ENCODE measurements around the gene RTN4RL1.

The RTN4RL1 gene

GRCh38 chr17:2008332-2009126 is 16.6 kb downstream of the RTN4RL1 start:
- DNase-seq (ENCODE audit: low spot score), result no peak
- in situ Hi-C loops (cut with MboI; ENCODE audit: low sequenced_read_pairs, unreplicated experiment), result no loop called here
- no peak for TF ChIP-seq CTCF (IDR thresholded peaks at IDR 0.05; ENCODE audit: borderline replicate concordance, control extremely low read depth, extremely low read depth, insufficient read depth, missing control alignments)

GRCh38 chr17:2004435-2004952 is 20.6 kb downstream of the RTN4RL1 start:
- DNase-seq (ENCODE audit: low spot score), result no peak
- TF ChIP-seq CTCF (IDR thresholded peaks at IDR 0.05; ENCODE audit: borderline replicate concordance, control extremely low read depth, extremely low read depth, insufficient read depth, missing control alignments), result no peak
- in situ Hi-C loops (cut with MboI; ENCODE audit: low sequenced_read_pairs, unreplicated experiment), result no loop called here

GRCh38 chr17:2003525-2003924 is 21.6 kb downstream of the RTN4RL1 start:
- in situ Hi-C loops (cut with MboI; ENCODE audit: low sequenced_read_pairs, unreplicated experiment), result no loop called here
- no peak for TF ChIP-seq CTCF (IDR thresholded peaks at IDR 0.05; ENCODE audit: borderline replicate concordance, control extremely low read depth, extremely low read depth, insufficient read depth, missing control alignments)
- DNase-seq (ENCODE audit: low spot score), result no peak

- no peak for TF ChIP-seq CTCF (IDR thresholded peaks at IDR 0.05; ENCODE audit: borderline replicate concordance, control extremely low read depth, extremely low read depth, insufficient read depth, missing control alignments)
- DNase-seq (ENCODE audit: low spot score), result no peak
- in situ Hi-C loops (cut with MboI; ENCODE audit: low sequenced_read_pairs, unreplicated experiment), result no loop called here
Measured at GRCh38 chr17:2002767-2003329, 22.3 kb downstream of the RTN4RL1 start.

- no peak for DNase-seq (ENCODE audit: low spot score)
- in situ Hi-C loops (cut with MboI; ENCODE audit: low sequenced_read_pairs, unreplicated experiment), result no loop called here
Measured at GRCh38 chr17:1999557-2000251, 25.4 kb downstream of the RTN4RL1 start.

More at GRCh38 chr17:1999557-2000251, 25.4 kb downstream of the RTN4RL1 start:
- no peak for TF ChIP-seq CTCF (IDR thresholded peaks at IDR 0.05; ENCODE audit: borderline replicate concordance, control extremely low read depth, extremely low read depth, insufficient read depth, missing control alignments)

Data from GM13976 (cell line).